Measurements from ENCODE around the gene B3GAT2. TPM values are rescaled to one million over a fixed set of nuclear protein-coding genes. Genes with fewer than 3 reads are reported as not detected.

B3GAT2 gene
- polyA plus RNA-seq, 1 of the 3 experiments (the other 2 are of a cell fraction): under 0.01 TPM

DNA sequence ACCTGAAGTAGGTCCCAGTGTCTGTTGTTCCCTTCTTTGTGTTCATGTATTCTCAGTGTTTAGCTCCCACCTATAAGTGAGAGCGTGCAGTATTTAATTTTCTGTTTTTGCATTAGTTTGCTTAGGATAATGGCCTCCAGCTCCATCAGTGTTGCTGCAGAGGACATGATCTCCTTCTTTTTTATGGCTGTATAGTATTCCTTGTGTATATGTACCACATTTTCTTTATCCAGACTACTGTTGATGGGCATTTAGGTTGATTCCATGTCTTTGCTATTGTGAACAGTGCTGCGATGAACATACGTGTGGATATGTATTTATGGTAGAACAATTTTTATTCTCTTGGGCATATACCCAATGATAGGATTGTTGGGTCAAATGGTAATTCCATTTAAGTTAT, 125.4 kb downstream of the B3GAT2 start:
- Histone ChIP-seq H3K4me2 (no peak overlapping the region), H3K9ac (no peak overlapping the region), H4K20me1 (ENCODE audit: insufficient read depth) (no peaks in the 10 kb centered on the region), H3K9me3 (no peaks in the 10 kb centered on the region), H3K27ac (ENCODE audit: low read depth in 2 of 2, low read length in 1 of 2) (no peak overlapping the region), H3F3A (replicated peaks; ENCODE audit: insufficient read depth) (no peaks in the 10 kb centered on the region), H2AFZ (ENCODE audit: low read depth) (no peak overlapping the region), H3K4me3 (ENCODE audit: low read depth in 2 of 2, low read length in 1 of 2) (no peak overlapping the region), H3K4me1 (ENCODE audit: control insufficient read depth in 1 of 2, insufficient read depth in 2 of 2, low read depth in 1 of 2, low read length in 1 of 2) (no peaks in the 10 kb centered on the region), H3K36me3 (replicated peaks in 1 of 2; ENCODE audit: control insufficient read depth in 1 of 2, insufficient read depth in 2 of 2, low read length in 1 of 2) (no peaks in the 10 kb centered on the region), H3K9me2 (no peaks in the 10 kb centered on the region), H3K79me2 (ENCODE audit: insufficient read depth) (no peaks in the 10 kb centered on the region), H3K27me3 (ENCODE audit: insufficient read depth) (no peaks in the 10 kb centered on the region)
- ChIA-PET CTCF (no interaction called here), POLR2A (no interaction called here)
- TF ChIP-seq, protein P1, sequence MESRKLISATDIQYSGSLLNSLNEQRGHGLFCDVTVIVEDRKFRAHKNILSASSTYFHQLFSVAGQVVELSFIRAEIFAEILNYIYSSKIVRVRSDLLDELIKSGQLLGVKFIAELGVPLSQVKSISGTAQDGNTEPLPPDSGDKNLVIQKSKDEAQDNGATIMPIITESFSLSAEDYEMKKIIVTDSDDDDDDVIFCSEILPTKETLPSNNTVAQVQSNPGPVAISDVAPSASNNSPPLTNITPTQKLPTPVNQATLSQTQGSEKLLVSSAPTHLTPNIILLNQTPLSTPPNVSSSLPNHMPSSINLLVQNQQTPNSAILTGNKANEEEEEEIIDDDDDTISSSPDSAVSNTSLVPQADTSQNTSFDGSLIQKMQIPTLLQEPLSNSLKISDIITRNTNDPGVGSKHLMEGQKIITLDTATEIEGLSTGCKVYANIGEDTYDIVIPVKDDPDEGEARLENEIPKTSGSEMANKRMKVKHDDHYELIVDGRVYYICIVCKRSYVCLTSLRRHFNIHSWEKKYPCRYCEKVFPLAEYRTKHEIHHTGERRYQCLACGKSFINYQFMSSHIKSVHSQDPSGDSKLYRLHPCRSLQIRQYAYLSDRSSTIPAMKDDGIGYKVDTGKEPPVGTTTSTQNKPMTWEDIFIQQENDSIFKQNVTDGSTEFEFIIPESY (IDR thresholded peaks at IDR 0.05; ENCODE audit: borderline replicate concordance, low read depth): no peak
- TF ChIP-seq MXI1 (IDR thresholded peaks at IDR 0.05; ENCODE audit: low read depth, low read length): no peak
- TF ChIP-seq NRF1 (IDR thresholded peaks at IDR 0.05; ENCODE audit: low read depth, low read length): no peak
- TF ChIP-seq EP300 (IDR thresholded peaks at IDR 0.05; ENCODE audit: borderline replicate concordance in 1 of 2, low read depth in 1 of 2, low read length in 1 of 2): no peak
- TF ChIP-seq, protein P2, sequence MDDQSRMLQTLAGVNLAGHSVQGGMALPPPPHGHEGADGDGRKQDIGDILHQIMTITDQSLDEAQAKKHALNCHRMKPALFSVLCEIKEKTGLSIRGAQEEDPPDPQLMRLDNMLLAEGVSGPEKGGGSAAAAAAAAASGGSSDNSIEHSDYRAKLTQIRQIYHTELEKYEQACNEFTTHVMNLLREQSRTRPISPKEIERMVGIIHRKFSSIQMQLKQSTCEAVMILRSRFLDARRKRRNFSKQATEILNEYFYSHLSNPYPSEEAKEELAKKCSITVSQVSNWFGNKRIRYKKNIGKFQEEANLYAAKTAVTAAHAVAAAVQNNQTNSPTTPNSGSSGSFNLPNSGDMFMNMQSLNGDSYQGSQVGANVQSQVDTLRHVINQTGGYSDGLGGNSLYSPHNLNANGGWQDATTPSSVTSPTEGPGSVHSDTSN (IDR thresholded peaks at IDR 0.05): no peak
- TF ChIP-seq, protein P3, sequence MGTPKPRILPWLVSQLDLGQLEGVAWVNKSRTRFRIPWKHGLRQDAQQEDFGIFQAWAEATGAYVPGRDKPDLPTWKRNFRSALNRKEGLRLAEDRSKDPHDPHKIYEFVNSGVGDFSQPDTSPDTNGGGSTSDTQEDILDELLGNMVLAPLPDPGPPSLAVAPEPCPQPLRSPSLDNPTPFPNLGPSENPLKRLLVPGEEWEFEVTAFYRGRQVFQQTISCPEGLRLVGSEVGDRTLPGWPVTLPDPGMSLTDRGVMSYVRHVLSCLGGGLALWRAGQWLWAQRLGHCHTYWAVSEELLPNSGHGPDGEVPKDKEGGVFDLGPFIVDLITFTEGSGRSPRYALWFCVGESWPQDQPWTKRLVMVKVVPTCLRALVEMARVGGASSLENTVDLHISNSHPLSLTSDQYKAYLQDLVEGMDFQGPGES (IDR thresholded peaks at IDR 0.05; ENCODE audit: low read depth, low read length): no peak
- TF ChIP-seq POLR2AphosphoS5 (IDR thresholded peaks at IDR 0.05; ENCODE audit: low read depth, low read length): no peak
- no peak for DNase-seq
- WGBS (ENCODE audit: low lambda C conversion rate): 90% methylated on average over 3 of the region's 3 CpGs

DNA sequence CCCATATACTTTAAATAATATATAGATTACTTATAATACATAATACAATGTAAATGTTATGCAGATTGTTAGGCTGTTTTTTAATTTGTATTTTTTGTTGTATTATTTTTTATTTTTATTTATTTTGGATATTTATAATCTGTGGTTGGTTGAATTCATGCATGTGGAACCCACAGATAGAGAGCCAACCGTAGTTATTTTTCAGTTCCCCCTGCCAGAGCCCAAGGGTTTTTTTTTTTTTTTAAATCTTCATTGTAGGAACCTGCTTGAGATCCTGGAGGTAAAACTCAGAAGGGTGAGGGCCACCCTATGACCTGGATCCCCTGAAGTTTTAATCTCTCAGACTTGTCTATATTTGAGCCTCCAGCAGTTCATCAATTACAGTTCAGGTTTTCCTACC, 133.2 kb downstream of the B3GAT2 start:
- POLR2A ChIA-PET: no interaction called here
- Histone ChIP-seq H3K27me3 (ENCODE audit: insufficient read depth) (no peaks in the 10 kb centered on the region), H3K4me2 (no peak overlapping the region), H3K4me1 (ENCODE audit: control insufficient read depth in 1 of 2, insufficient read depth in 2 of 2, low read depth in 1 of 2, low read length in 1 of 2) (no peaks in the 10 kb centered on the region), H3K9me2 (no peaks in the 10 kb centered on the region), H3K9me3 (no peaks in the 10 kb centered on the region), H2AFZ (ENCODE audit: low read depth) (no peak overlapping the region), H4K20me1 (ENCODE audit: insufficient read depth) (no peaks in the 10 kb centered on the region), H3K36me3 (replicated peaks in 1 of 2; ENCODE audit: control insufficient read depth in 1 of 2, insufficient read depth in 2 of 2, low read length in 1 of 2) (peaks cover 0 to 14% of the 10 kb centered on the region in 2 experiments), H3K27ac (ENCODE audit: low read depth in 2 of 2, low read length in 1 of 2) (no peak overlapping the region), H3K79me2 (ENCODE audit: insufficient read depth) (no peaks in the 10 kb centered on the region), H3K4me3 (ENCODE audit: low read depth in 2 of 2, low read length in 1 of 2) (no peak overlapping the region), H3K9ac (no peak overlapping the region), H3F3A (replicated peaks; ENCODE audit: insufficient read depth) (no peaks in the 10 kb centered on the region)
- TF ChIP-seq FOXJ3 (CRISPR knock-in tag; IDR thresholded peaks at IDR 0.05): no peak
- CTCF ChIA-PET: no interaction called here
- 100% methylated on average over 1 of the region's 1 CpG for WGBS (ENCODE audit: low lambda C conversion rate)
- DNase-seq: no peak

All from SK-N-SH (cell line).